GM18502 (cell line): Measurements from ENCODE around the gene CASKIN2.

Experiments
- ATAC-seq: cut with Tn5 transposase; IDR thresholded peaks from one replicate; pipeline ENCODE4 v1.9.1; 2021; ENCODE audit warnings: mild to moderate bottlenecking; ENCODE audit not compliant: unreplicated experiment, poor library complexity

The CASKIN2 gene

DNA sequence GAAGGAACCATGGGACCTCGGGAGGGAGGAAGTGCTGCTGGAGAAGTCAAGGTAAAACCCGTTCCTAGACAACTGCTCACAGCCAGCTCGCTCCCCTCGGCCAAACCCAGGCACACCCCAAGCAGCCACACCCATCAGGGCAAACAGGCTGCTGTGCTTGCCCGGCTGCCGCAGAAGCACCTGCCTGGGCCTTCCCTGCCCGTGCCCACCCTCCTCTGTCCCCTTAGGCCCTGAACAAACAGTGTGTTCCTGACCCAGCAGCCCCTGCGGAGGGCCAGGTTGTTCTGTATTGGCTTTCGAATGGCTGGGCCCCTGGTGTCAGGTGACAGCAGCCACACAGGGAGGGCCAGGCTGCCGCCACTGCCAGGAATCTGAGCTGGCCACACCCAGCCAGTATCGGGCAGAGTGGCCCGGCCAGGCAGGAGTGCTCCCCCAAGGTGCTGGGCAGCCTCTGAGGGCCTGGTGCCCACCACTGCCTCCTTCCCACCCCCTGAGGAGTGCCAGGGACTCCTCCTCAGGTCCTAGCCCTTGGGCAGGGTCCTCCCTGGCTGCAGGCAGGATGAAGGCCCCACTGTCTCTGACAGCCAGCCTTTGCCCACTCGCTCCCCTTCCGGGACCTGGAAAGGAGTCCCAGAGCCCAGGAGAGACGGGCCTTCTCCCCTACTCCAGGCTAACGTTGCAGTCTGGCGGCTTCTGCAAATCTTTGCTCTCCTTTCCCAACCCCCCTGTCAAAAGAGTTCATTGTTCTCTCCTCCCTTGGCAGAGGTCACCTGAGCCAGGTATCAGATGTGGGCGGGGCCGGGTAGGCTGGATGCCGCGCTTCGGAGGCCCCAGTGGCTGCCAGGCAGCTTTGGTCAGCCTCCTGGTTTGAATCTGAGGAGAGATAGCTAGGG lies 34.2 kb upstream of the CASKIN2 start:
- no peak for ATAC-seq

GRCh38 chr17:75548813-75549212 lies 33.5 kb upstream of the CASKIN2 start:
- no peak for ATAC-seq

- no peak for ATAC-seq
Measured at GRCh38 chr17:75547091-75547490, 31.8 kb upstream of the CASKIN2 start.

DNA sequence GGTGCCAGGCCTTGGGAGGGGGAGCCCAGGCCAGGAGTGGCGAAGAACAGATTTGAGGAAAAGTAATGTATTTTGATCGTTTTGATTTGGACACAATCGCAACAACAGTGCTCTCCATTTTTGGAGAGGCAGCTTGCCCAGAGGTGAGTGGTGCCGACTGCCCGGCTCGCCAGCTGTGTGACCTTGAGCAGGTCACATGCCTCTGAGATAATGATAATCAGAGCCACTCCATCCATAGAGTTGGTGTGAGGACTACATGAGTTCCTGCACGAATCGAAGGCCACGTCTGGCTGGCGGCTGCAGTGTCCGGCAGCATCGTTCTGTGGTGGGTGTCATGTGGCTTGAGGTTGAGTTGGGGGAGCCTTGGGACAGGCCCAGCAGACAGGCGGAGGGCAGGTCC lies 30.8 kb upstream of the CASKIN2 start:
- ATAC-seq = no peak

DNA sequence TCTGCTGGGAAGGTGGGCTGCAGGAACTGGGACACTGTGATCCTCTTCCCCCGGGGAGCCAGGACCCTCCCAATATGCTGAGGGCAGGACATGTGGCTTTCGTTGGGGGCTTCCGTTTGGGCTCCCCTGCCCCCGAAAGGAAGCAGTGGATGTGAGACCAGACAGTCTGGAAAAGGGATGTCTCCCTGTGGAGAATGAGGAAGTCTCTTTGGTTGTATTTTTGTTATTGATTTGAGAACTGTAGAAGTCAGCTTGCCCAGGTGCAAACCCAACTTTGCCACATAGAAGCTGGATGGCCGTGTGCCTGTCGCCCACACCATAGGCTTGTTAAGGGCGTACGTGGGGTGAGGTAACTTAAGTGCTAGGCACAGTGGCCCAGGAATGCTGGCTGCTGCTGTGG lies 28.9 kb upstream of the CASKIN2 start:
- no peak for ATAC-seq

DNA sequence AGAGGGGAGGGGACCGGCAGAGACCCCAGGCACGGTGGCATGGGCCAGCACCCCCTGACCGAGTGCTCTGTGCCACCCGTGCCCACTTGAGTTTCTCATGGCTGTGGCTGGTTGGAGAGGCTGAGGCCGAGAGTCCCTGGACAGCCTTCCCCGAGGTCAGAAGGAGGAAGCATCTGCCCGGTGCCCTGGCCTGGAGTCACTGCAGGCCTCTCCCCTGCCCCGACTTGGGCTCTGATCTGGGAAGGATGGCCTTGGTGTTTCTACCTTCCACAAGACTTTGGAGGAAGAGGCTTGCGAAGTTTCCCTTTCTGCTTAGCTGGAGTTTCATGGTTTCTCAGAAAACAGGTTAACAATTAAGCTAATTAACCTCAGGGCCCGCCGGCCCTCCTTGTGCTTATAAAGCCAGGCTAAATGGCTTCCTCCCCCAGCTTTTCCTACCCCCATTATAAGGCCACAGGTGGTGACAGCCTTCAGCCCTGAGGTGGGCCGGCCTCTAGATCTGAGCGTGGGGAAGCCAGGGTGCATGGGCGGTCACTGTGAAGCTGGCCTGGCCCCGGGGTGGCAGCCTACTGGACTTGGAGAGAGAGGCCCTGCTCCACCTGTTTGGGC lies 27.5 kb upstream of the CASKIN2 start:
- no peak for ATAC-seq

GRCh38 chr17:75542229-75542628 lies 26.9 kb upstream of the CASKIN2 start:
- ATAC-seq = no peak

DNA sequence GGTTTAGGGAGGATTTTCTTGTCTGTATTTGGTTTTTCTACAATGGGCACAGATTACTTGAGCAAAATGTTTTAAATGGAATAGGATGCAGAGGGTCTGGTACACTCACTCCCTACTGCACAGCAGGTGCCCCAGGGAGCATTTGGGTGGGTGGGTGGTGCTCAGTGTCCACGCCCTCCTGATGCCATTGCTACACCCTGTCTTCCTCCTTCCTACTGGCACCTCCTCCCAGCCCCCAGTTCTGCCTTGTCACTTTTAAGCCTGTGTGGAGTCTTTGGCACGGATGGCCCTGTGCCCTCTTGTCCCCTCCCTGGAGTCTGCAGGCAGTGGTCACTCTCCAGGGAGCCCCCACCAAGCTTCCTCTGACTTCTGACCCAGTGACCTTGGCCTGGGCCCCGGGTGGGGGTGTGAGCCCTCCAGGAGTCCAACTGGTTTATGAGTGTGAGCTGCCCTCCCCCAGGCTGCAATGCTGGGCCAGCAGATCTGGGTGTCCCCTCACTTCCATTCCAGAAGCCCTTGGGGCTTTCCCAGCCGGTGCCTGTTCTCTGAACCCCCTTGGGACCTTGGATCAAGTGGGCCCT lies 25.7 kb upstream of the CASKIN2 start:
- ATAC-seq = no peak

DNA sequence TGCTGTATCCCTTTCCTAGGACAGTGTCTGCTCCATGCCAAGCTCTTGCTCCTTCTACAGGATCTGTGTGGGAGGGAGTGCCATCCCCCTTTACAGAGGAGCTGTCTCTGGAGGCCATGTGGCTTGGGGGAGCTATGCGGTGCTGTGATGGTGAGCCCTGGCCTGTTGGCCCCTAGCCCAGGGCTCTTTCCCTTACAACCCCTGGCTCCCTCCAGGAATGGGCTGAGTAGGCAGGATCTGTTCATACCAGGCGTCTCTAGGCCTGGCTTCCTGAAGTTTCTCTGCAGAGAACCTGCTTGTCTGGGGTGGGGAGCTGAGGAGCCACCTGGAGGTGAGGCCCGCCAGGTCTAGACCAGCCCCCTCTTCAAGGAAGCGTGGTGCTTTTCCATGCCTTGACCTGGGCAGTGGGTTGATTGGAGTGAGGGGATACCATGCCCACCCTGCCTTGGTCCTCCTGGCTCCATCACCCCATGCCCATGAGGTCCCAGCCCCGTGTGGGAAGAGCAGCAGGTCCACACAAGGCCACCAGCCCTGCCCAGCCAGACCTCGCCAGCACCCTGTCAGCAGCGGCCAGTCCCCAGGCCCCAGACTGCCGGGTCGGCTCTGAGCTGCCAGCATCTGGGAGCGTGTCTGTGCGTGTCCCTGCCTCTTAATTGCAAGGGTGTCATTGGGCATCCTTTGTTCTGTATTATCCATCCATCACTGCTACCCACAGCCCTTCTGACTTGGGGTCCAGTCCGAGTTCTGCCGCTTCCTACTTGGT lies 24.8 kb upstream of the CASKIN2 start:
- no peak for ATAC-seq

DNA sequence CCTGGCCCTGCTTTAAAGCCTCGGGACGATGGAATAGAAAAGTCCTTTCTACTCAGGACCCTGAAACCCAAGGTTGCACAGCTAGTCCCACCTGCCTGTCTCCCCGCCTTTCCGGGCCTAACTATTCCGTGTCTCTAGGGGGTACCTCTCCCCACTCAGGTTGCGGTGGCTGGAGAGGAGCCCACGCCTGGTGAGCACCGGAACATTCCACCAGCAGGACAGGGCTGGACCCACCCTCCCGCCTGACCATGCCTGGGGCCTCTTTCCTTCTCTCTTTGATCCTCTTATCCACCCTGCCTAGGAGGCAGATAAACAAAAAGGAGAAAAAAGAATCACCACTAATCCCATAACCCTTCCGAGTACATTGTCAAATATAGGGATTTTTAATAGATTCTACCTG lies 21.0 kb upstream of the CASKIN2 start:
- ATAC-seq = no peak

- no peak for ATAC-seq
Measured at GRCh38 chr17:75535871-75536270, 20.5 kb upstream of the CASKIN2 start.

GRCh38 chr17:75535119-75535537 lies 19.8 kb upstream of the CASKIN2 start:
- no peak for ATAC-seq

GRCh38 chr17:75531721-75532072 lies 16.4 kb upstream of the CASKIN2 start:
- no peak for ATAC-seq

GRCh38 chr17:75530837-75531720 lies 15.7 kb upstream of the CASKIN2 start:
- no peak for ATAC-seq

GRCh38 chr17:75526555-75527270 lies 11.4 kb upstream of the CASKIN2 start:
- ATAC-seq = no peak

DNA sequence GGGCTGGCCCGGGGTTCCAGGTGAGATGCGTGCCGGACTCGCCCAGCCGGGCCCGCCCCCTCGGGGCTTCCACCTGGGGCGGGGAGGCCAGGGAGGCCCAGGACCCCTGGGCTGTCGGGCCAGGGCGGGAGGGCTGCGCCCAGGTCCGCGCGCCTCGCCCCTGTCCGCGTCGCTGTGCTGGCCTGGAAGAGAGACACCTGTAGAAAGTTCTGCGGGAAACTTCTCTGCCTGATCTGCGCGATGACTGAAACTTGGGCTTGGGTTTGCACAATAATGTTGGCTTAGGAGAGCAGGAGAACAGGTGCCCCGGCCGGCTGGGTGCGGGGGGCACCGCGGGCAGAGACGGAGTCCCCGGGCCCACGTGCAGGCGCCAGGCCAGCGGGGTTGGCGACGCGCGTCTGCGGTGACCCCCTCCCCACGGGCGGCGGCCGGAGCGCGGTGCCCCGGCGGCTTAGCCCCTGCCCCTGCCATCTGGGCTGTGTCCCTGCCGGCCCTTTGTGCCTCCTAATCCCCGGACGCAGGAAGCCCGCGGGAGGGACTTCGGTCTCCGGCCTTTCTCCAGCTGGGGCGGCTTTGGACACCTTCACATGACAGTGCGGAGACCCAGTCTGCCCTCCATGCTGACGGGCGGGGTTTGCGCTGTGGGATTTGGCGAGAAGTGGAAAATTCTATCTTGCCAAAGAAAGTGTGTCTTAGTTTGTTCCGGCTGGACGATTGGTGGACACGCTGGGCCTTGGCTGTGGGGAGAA lies 10.6 kb upstream of the CASKIN2 start:
- ATAC-seq = no peak

GRCh38 chr17:75524970-75525805 lies 9.9 kb upstream of the CASKIN2 start, which contains the start of gene LLGL2:
Gene LLGL2 (plus strand): TSS chr17:75525697. CDS start chr17:75543427, 17,730 bp downstream.
- ATAC-seq = peak; percentile 87
